Endothelial cell of umbilical vein (primary cell): ENCODE data around the gene SEC63. TPM values are rescaled to one million over a fixed set of nuclear protein-coding genes. Genes with fewer than 3 reads are reported as not detected.

ENCODE experiments used
- BruUV-seq: library from RNA; stranded (reverse); fragments of 400-500 nt; replicated peaks from 2 replicates; lab custom pipeline; 2021; lab: Mats Ljungman, UMichigan
- CTCF ChIA-PET: fragments of 300-600, 350-600 bp; sonication (Branson Sonifier 250); formaldehyde crosslinking; loops from one replicate; lab custom pipeline; 2021; ENCODE audit warnings: antibody characterized with exemption, inconsistent platforms; lab: Charles Lee
- POLR2A ChIA-PET: fragments of 300-600, 350-600 bp; sonication (Branson Sonifier 250); formaldehyde crosslinking; loops from one replicate; lab custom pipeline; 2021; ENCODE audit warnings: antibody characterized with exemption, inconsistent platforms; lab: Charles Lee
- DNase-seq: peaks from one replicate; pipeline ENCODE4 v3.0.0-alpha.2; 2011; ENCODE audit warnings: low read depth, low spot score
- FAIRE-seq: peaks from 2 replicates; lab custom pipeline; 2011; peaks lifted over from hg19 to GRCh38; lab: Jason Lieb, UNC
- H2AFZ ChIP-seq: 2 replicates; pipeline ENCODE4 v1.6.0; 2012; ENCODE audit warnings: low read depth, low read length, control low read depth, inconsistent platforms
- H3K27ac ChIP-seq: 2 replicates; pipeline ENCODE4 v1.5.1; 2011; ENCODE audit warnings: low read depth, mild to moderate bottlenecking, control low read depth, low read length, moderate library complexity; ENCODE audit not compliant: insufficient read depth
- H3K27me3 ChIP-seq, 2 experiments: 2 replicates each; pipeline versions ENCODE4 v1.6.0 to v1.6.1; 2011; ENCODE audit warnings: low read length in 2 of 2, mixed read lengths in 1 of 2; ENCODE audit not compliant: control insufficient read depth in 2 of 2, insufficient read depth in 2 of 2
- H3K36me3 ChIP-seq, 2 experiments: 2 replicates in 1 of 2; 3 replicates in 1 of 2; pipeline ENCODE4 v1.5.1; 2011; ENCODE audit warnings: low read length in 2 of 2, mild to moderate bottlenecking in 1 of 2, moderate library complexity in 1 of 2; ENCODE audit not compliant: control insufficient read depth in 2 of 2, insufficient read depth in 2 of 2; ENCODE audit errors: extremely low read depth in 1 of 2
- H3K4me1 ChIP-seq: 3 replicates; pipeline ENCODE4 v1.5.1; 2011; ENCODE audit warnings: mild to moderate bottlenecking, low read length; ENCODE audit not compliant: control insufficient read depth, insufficient read depth; ENCODE audit errors: extremely low read depth
- H3K4me2 ChIP-seq: 2 replicates; pipeline ENCODE4 v1.6.1; 2011; ENCODE audit warnings: low read length, control low read depth, mixed read lengths; ENCODE audit not compliant: insufficient read depth
- H3K4me3 ChIP-seq, 3 experiments: fragments of 200-600 bp in 1 of 3; sonication (generic), shearing (Covaris generic) in 1 of 3; replicated peaks in 1 of 3; 2 replicates each; pipeline ENCODE4 v1.5.1; 2011 to 2016; ENCODE audit warnings: control low read depth in 3 of 3, low read length in 3 of 3, mild to moderate bottlenecking in 2 of 3, inconsistent platforms in 1 of 3, low read depth in 1 of 3, moderate library complexity in 1 of 3; ENCODE audit not compliant: insufficient read depth in 1 of 3
- H3K79me2 ChIP-seq: 2 replicates; pipeline ENCODE4 v1.6.0; 2012; ENCODE audit warnings: low read length, inconsistent platforms; ENCODE audit not compliant: control insufficient read depth, insufficient read depth
- H3K9ac ChIP-seq: replicated peaks from 2 replicates; pipeline ENCODE3; 2011; ENCODE audit warnings: low read length, control low read depth; ENCODE audit not compliant: insufficient read depth; ENCODE audit errors: extremely low read depth
- H3K9me1 ChIP-seq: replicated peaks from 3 replicates; pipeline ENCODE4 v1.6.0; 2011; ENCODE audit warnings: mild to moderate bottlenecking, low read length; ENCODE audit not compliant: control insufficient read depth, insufficient read depth; ENCODE audit errors: extremely low read depth
- H3K9me3 ChIP-seq: replicated peaks from 2 replicates; pipeline ENCODE4 v1.5.1; 2012; ENCODE audit warnings: low read length, inconsistent platforms; ENCODE audit not compliant: control insufficient read depth, insufficient read depth
- H4K20me1 ChIP-seq: replicated peaks from 2 replicates; pipeline ENCODE3; 2011; ENCODE audit warnings: mild to moderate bottlenecking, low read length; ENCODE audit not compliant: control insufficient read depth, insufficient read depth; ENCODE audit errors: extremely low read depth
- EZH2 ChIP-seq: IDR thresholded peaks from 2 replicates; pipeline ENCODE4 v1.6.1; 2012; ENCODE audit warnings: borderline replicate concordance, low read depth, mild to moderate bottlenecking, moderate library complexity, low read length, inconsistent platforms; ENCODE audit not compliant: severe bottlenecking
- FOS ChIP-seq: IDR thresholded peaks from 2 replicates; pipeline ENCODE4 v1.6.1; 2011; ENCODE audit warnings: mild to moderate bottlenecking, low read length, moderate library complexity, borderline replicate concordance; ENCODE audit not compliant: insufficient read depth
- GATA2 ChIP-seq: IDR thresholded peaks from 2 replicates; pipeline ENCODE4 v1.7.0; 2011; ENCODE audit warnings: low read depth, mild to moderate bottlenecking, moderate library complexity, mixed read lengths, low read length; ENCODE audit not compliant: insufficient read length, insufficient read depth
- JUN ChIP-seq: IDR thresholded peaks from 2 replicates; pipeline ENCODE4 v1.6.1; 2011; ENCODE audit warnings: borderline replicate concordance, low read depth; ENCODE audit not compliant: insufficient read length, insufficient read depth
- MYC ChIP-seq: IDR thresholded peaks from one replicate; pipeline ENCODE4 v1.6.1; 2011; ENCODE audit warnings: mild to moderate bottlenecking, low read depth, low read length
- POLR2A ChIP-seq: IDR thresholded peaks from 2 replicates; pipeline ENCODE4 v1.6.1; 2012; ENCODE audit warnings: low read depth, mild to moderate bottlenecking, control low read depth, low read length
- POLR2AphosphoS5 ChIP-seq: IDR thresholded peaks from 2 replicates; pipeline ENCODE4 v1.6.1; 2012; ENCODE audit warnings: low read depth, mild to moderate bottlenecking, control low read depth, low read length, moderate library complexity; ENCODE audit not compliant: insufficient read depth
- dilution Hi-C: fragments of 300-500 bp; cut with MboI; formaldehyde crosslinking; loops from one replicate; pipeline ENCODE4 v1.15.0; 2019; ENCODE audit warnings: low sequenced_read_pairs; ENCODE audit not compliant: extremely low pct_ligation_motif_present
- intact Hi-C: fragments of 100-400 bp; cut with micrococcal nuclease; formaldehyde crosslinking; loops from one replicate; pipeline ENCODE4 v1.10.0; 2022
- polyA plus RNA-seq, 4 experiments: library from polyadenylated mRNA; depleted of rRNA in 3 of 4; stranded (reverse) in 3 of 4; unstranded in 1 of 4; fragments of >200 nt; gene quantifications; 2 replicates each; pipeline versions ENCODE4 v1.2.1 to v1.2.3, GENCODE V29; 2011 to 2012; ENCODE audit warnings: missing spikeins in 1 of 4
- total RNA-seq: library from RNA; stranded (reverse); gene quantifications from 2 replicates; pipeline ENCODE4 v1.2.3, GENCODE V29; 2021
- TF ChIP-seq, protein P1 (sequence below): IDR thresholded peaks from 2 replicates; pipeline ENCODE4 v1.6.1; 2011; ENCODE audit not compliant: insufficient read depth, insufficient read length
- TF ChIP-seq, protein P2 (sequence below), 2 donors: IDR thresholded peaks; 1 replicate in 1 of 2; 2 replicates in 1 of 2; pipeline ENCODE4 v1.5.1; 2011; ENCODE audit warnings: low read length in 2 of 2, mild to moderate bottlenecking in 2 of 2, moderate library complexity in 2 of 2, control low read depth in 1 of 2, inconsistent platforms in 1 of 2, low read depth in 1 of 2; ENCODE audit not compliant: insufficient read depth in 1 of 2; ENCODE audit errors: extremely low read depth in 1 of 2

SEC63 gene
- total and polyA plus RNA-seq, 2 donors (not counting 3 experiments of a cell fraction or from before 2014, with no cell fraction given) = 14.8 to 132 TPM

DNA sequence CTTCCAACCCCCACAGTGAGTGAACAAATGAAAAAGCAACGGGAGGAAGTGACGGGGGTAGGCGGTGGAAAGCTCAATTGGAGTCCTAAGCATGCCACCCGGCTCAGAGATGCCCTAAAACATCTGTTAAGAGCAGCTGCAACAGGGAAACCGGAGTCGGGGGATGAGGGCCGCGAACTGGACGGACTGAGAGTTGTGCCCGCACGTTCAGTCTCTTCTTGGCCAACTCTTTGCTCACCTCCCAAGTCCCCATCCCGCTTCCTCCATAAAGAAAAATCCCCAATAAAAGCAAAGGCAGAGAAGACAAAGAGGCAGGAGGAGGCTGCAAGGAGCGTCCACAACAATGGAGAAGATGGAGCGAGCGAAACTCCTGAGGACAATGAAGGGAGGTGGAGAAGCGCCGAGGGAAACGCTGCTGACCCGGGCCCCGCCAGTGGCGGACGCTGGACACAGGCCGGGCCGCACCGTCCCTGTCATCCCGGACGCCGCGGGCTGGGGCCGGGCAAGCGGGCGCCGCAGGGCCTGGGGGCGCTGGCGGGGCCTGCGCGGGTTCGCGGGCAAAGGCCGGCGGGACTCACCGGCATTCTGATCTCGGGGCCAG is 600 bp downstream of the SEC63 start:
- peak; percentile 74 for FAIRE-seq
- Histone ChIP-seq H3K27ac (peak overlapping the region; percentile 91), H3K9ac (peak overlapping the region; percentile 97), H3K4me1 (peaks cover 12% of the 10 kb centered on the region), H4K20me1 (no peaks in the 10 kb centered on the region), H2AFZ (peak overlapping the region; percentile 41), H3K4me3 (peak overlapping the region; percentile 79 to 94 (median 93)), H3K79me2 (peaks cover 47% of the 10 kb centered on the region), H3K9me1 (no peaks in the 10 kb centered on the region), H3K9me3 (no peaks in the 10 kb centered on the region), H3K4me2 (peak overlapping the region; percentile 93), H3K27me3 (no peaks in the 10 kb centered on the region), H3K36me3 (no peaks in the 10 kb centered on the region)
- intact Hi-C loops (loop anchor here (1.0 to 10.0 kb wide), 2 partner anchors 463 to 929 kb away; partner anchors contain the start of genes MTRES1 and SOBP), dilution Hi-C loops (no loop called here)
- POLR2A ChIA-PET = interaction anchor here (1.0 kb wide), 1 partner anchor 603 kb away, joined by 4 read pairs; the partner anchor contains the start of gene FOXO3
- CTCF ChIA-PET = interaction anchor here (1.4 to 1.7 kb wide), 4 partner anchors 19 to 108 kb away, joined by 4 read pairs; no protein-coding TSS in a partner anchor
- TSS peak; percentile 59 for BruUV-seq
- DNase-seq = peak; percentile 91
- TF ChIP-seq FOS (no peak), EZH2 (no peak), MYC (no peak), JUN (no peak), POLR2AphosphoS5 (peak; percentile 56), GATA2 (no peak), POLR2A (peak; percentile 74)
- TF ChIP-seq, protein P1, sequence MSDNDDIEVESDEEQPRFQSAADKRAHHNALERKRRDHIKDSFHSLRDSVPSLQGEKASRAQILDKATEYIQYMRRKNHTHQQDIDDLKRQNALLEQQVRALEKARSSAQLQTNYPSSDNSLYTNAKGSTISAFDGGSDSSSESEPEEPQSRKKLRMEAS = no peak
- TF ChIP-seq, protein P2, sequence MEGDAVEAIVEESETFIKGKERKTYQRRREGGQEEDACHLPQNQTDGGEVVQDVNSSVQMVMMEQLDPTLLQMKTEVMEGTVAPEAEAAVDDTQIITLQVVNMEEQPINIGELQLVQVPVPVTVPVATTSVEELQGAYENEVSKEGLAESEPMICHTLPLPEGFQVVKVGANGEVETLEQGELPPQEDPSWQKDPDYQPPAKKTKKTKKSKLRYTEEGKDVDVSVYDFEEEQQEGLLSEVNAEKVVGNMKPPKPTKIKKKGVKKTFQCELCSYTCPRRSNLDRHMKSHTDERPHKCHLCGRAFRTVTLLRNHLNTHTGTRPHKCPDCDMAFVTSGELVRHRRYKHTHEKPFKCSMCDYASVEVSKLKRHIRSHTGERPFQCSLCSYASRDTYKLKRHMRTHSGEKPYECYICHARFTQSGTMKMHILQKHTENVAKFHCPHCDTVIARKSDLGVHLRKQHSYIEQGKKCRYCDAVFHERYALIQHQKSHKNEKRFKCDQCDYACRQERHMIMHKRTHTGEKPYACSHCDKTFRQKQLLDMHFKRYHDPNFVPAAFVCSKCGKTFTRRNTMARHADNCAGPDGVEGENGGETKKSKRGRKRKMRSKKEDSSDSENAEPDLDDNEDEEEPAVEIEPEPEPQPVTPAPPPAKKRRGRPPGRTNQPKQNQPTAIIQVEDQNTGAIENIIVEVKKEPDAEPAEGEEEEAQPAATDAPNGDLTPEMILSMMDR (IDR thresholded peaks at IDR 0.05; ENCODE audit: extremely low read depth in 1 of 2, insufficient read depth in 1 of 2, low read depth in 1 of 2, low read length in 2 of 2) = no peak
